Right lobe of liver (tissue), 4 donors: Measurements from ENCODE around the gene VAV2.

ENCODE experiments used
- POLR2A ChIP-seq: fragments of 450-650 bp; IDR thresholded peaks from one replicate; pipeline ENCODE4 v1.6.1; 2017; ENCODE audit warnings: antibody characterized with exemption, mild to moderate bottlenecking
- TF ChIP-seq, protein P1 (sequence below), 4 donors: fragments of 200-600 bp in 3 of 4; fragments of 450-650 bp in 1 of 4; IDR thresholded peaks; one replicate each; pipeline versions ENCODE4 v1.5.1 to v1.8.0; 2016 to 2022; ENCODE audit warnings: antibody characterized with exemption in 4 of 4, mild to moderate bottlenecking in 2 of 4
- donor health status: DM: no; HTN: no; CAD: no.
- donor health status: DM: no; HTN: no; CAD: no.
- donor health status: DM: no; HTN: yes; CAD: no.

- TF ChIP-seq, protein P1, sequence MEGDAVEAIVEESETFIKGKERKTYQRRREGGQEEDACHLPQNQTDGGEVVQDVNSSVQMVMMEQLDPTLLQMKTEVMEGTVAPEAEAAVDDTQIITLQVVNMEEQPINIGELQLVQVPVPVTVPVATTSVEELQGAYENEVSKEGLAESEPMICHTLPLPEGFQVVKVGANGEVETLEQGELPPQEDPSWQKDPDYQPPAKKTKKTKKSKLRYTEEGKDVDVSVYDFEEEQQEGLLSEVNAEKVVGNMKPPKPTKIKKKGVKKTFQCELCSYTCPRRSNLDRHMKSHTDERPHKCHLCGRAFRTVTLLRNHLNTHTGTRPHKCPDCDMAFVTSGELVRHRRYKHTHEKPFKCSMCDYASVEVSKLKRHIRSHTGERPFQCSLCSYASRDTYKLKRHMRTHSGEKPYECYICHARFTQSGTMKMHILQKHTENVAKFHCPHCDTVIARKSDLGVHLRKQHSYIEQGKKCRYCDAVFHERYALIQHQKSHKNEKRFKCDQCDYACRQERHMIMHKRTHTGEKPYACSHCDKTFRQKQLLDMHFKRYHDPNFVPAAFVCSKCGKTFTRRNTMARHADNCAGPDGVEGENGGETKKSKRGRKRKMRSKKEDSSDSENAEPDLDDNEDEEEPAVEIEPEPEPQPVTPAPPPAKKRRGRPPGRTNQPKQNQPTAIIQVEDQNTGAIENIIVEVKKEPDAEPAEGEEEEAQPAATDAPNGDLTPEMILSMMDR (IDR thresholded peaks at IDR 0.05) = no peak
- TF ChIP-seq POLR2A = no peak
Measured at GRCh38 chr9:134032456-134033222, 40.5 kb upstream of the VAV2 start.
